Subcutaneous adipose tissue (tissue), 4 donors: ENCODE measurements around the gene RBM24. TPM values are rescaled to one million over a fixed set of nuclear protein-coding genes. Genes with fewer than 3 reads are reported as not detected.

Source experiments
- CTCF ChIP-seq: fragments of 450-650 bp; IDR thresholded peaks from one replicate; pipeline ENCODE4 v1.5.1; 2016; ENCODE audit warnings: low read depth, mild to moderate bottlenecking, control low read depth, antibody characterized with exemption, moderate library complexity
- total RNA-seq, 4 donors: library from RNA; depleted of rRNA; stranded (reverse); fragments of >200 nt; gene quantifications; one replicate each; pipeline ENCODE4 v1.1.0, GENCODE V29; 2016

RBM24 gene
- total RNA-seq, 4 donors from 2014 or later: 0.34 to 4.1 (median 0.55) TPM

GRCh38 chr6:17289630-17290061 lies 8.5 kb downstream of the RBM24 start:
- no peak for TF ChIP-seq CTCF

- no peak for TF ChIP-seq CTCF
Observed at GRCh38 chr6:17291778-17292177, 10.6 kb downstream of the RBM24 start.

GRCh38 chr6:17292600-17293133 lies 11.5 kb downstream of the RBM24 start:
- TF ChIP-seq CTCF: no peak

GRCh38 chr6:17293395-17293794 lies 12.2 kb downstream of the RBM24 start:
- no peak for TF ChIP-seq CTCF

- TF ChIP-seq CTCF: no peak
Observed at GRCh38 chr6:17297271-17298080, 16.3 kb downstream of the RBM24 start.

- TF ChIP-seq CTCF: no peak
Observed at GRCh38 chr6:17298257-17298656, 17.1 kb downstream of the RBM24 start.

GRCh38 chr6:17299222-17299621 lies 18.1 kb downstream of the RBM24 start:
- no peak for TF ChIP-seq CTCF
